IPS-15b (cell line): ENCODE data around the gene CGNL1.

Experiments used
- H3K27me3 ChIP-seq: one replicate; pipeline ENCODE4 v1.6.1; 2013; ENCODE audit warnings: low read length; ENCODE audit not compliant: control insufficient read depth, insufficient read depth
- H3K36me3 ChIP-seq: one replicate; pipeline ENCODE4 v1.6.1; 2013; ENCODE audit warnings: low read length; ENCODE audit not compliant: control insufficient read depth, insufficient read depth
- H3K4me1 ChIP-seq: one replicate; pipeline ENCODE4 v1.6.1; 2013; ENCODE audit warnings: mild to moderate bottlenecking, low read length; ENCODE audit not compliant: control insufficient read depth, insufficient read depth
- H3K4me3 ChIP-seq: one replicate; pipeline ENCODE4 v1.5.1; 2013; ENCODE audit warnings: low read depth, low read length
- H3K9ac ChIP-seq: one replicate; pipeline ENCODE4 v1.6.1; 2013; ENCODE audit warnings: low read depth, mild to moderate bottlenecking, low read length
- H3K9me3 ChIP-seq: one replicate; pipeline ENCODE4 v1.6.1; 2013; ENCODE audit warnings: mild to moderate bottlenecking, low read length; ENCODE audit not compliant: control insufficient read depth, insufficient read depth

CGNL1 gene

DNA sequence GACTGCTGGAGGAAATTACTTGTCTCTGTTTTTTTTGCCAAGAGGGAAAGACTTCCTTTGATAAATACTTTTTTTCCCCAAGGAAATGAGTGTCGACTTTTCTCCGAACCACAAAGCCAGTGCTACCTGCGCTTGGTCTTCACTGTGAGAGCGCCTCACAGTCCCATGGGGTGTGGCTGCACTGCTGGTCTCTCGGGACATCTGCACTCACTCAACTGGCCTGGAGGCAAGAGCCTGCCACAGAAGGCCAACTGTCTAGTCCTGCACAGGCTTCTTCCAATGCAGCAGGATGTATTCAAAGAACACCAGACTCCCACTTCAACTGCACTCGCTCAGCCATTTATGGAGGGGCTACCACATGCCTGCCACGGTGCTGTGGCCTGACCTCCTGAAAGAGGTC is 40.6 kb upstream of the CGNL1 start:
- H3K4me3 ChIP-seq = no peak overlapping the region
- no peaks in the 10 kb centered on the region for H3K9me3 ChIP-seq
- no peaks in the 10 kb centered on the region for H3K27me3 ChIP-seq
- no peaks in the 10 kb centered on the region for H3K36me3 ChIP-seq
- H3K9ac ChIP-seq = no peak overlapping the region
- H3K4me1 ChIP-seq = peaks cover 2% of the 10 kb centered on the region

DNA sequence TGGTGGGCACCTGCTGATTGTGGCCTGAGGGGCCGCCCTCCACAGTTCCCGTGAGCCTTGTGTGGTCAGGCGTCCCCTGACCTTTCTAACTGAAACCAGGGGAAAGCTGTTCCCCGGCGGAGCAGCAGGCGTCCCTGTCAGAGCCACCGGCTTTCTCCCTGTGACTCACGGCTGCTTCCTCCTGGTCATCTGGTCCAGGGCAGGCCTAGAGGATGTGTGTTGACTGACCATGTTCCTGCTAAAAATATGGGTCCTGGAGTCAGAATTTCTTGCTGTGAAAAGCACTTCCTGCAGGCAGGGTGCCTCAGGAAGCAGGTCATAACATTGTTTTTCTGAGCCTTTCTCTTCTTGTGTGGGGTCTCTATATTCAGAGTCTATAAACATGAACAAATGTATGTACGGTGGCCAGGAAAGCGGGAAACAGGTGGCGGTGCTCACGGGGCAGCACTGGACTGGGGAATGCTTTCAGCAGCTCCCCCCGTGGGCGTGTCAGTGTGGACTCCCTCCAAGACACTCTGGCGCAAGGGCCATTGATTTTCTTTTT is 38.4 kb upstream of the CGNL1 start:
- Histone ChIP-seq H3K36me3 (no peaks in the 10 kb centered on the region), H3K9me3 (no peaks in the 10 kb centered on the region), H3K4me3 (no peak overlapping the region), H3K27me3 (no peaks in the 10 kb centered on the region), H3K4me1 (peaks cover 2% of the 10 kb centered on the region), H3K9ac (no peak overlapping the region)

DNA sequence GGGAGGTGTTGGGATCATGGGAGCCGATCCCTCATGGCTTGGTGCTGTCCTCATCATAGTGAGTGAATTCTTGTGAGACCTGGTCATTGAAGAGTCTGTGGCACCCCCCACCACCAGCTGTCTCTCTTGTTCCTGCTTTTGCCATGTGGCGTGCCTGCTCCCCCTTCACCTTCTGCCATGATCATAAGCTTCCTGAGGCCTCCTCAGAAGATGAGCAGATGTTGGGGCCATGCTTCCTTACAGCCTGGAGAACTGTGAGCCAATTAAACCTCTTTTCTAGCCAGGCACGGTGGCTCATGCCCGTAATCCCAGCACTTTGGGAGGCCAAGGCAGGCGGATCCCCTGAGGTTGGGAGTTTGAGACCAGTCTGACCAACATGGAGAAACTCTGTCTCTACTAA is 37.0 kb upstream of the CGNL1 start:
- H3K4me3 ChIP-seq = no peak overlapping the region
- no peaks in the 10 kb centered on the region for H3K27me3 ChIP-seq
- peaks cover 2% of the 10 kb centered on the region for H3K4me1 ChIP-seq
- no peaks in the 10 kb centered on the region for H3K9me3 ChIP-seq
- H3K9ac ChIP-seq = no peak overlapping the region
- no peaks in the 10 kb centered on the region for H3K36me3 ChIP-seq

DNA sequence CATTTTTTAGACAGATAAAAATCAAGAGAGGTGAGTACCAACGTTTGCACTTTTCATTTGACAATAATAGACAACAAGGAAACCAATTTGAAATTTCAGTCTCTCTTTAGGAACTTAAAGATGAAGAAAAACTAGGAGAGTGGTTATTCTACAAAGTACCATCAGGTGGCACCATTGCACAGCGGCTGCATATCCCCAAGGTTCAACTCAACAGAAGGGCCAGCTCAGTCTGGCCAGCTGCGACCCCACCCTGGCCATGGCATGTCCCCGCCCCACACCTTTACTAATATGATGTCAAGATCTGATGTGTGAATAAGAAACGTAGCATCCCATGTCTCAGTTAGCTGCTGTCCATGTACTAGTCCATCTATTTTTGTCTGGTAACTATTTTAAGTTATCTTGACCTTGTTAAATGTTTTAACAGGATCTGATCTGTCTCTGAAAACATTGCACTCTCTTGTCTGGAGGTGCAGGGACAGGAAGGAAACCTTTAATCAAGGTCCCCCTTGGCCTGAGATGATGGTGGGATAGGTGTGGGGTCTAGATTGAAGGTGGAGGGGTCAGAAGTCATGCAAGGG is 35.5 kb upstream of the CGNL1 start:
- Histone ChIP-seq H3K36me3 (no peaks in the 10 kb centered on the region), H3K9ac (no peak overlapping the region), H3K4me1 (no peaks in the 10 kb centered on the region), H3K27me3 (no peaks in the 10 kb centered on the region), H3K9me3 (no peaks in the 10 kb centered on the region), H3K4me3 (no peak overlapping the region)

DNA sequence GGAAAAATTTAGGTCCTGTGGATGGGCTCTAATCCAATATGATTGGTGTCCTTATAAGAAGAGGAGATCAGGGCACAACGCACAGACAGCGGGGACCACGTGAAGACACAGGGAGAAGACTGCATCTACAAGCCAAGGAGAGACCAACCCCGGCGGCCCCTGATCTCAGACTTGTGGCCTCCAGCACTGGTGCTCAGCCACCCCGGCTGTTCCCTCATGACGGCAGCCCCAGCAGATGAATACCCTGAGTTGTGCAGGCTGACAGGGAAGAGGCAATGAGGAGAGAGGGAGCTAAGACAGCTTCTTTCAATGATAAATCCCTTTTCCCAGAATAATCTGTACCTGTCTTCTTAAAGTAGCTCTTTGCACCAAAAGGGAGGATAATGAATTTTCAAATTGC is 33.3 kb upstream of the CGNL1 start:
- no peaks in the 10 kb centered on the region for H3K9me3 ChIP-seq

DNA sequence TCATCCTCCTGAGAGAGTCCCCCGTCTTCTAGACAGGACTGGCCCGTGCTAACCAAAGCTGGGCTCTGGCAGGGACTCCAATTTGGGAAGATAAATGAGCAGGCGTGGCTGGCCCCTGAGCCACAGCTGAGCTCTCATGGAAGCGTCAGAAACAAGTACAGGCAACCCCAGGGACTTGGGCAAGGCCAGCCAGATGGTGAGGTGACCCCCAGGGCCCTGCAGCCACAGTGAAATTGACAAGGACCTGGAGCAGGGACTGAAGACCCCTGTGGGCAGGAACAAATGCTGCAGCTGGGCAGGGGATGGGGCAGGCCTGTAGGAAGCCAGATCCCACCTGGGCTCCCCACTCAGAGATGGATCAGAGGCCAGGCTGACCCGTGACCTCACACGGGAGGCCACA is 32.8 kb upstream of the CGNL1 start:
- Histone ChIP-seq H3K4me1 (no peaks in the 10 kb centered on the region), H3K9ac (no peak overlapping the region), H3K36me3 (no peaks in the 10 kb centered on the region), H3K9me3 (no peaks in the 10 kb centered on the region), H3K4me3 (no peak overlapping the region), H3K27me3 (no peaks in the 10 kb centered on the region)

More for the DNA sequence above, 33.3 kb upstream of the CGNL1 start:
- no peaks in the 10 kb centered on the region for H3K4me1 ChIP-seq
- no peaks in the 10 kb centered on the region for H3K27me3 ChIP-seq
- no peaks in the 10 kb centered on the region for H3K36me3 ChIP-seq
- no peak overlapping the region for H3K4me3 ChIP-seq
- H3K9ac ChIP-seq = no peak overlapping the region

DNA sequence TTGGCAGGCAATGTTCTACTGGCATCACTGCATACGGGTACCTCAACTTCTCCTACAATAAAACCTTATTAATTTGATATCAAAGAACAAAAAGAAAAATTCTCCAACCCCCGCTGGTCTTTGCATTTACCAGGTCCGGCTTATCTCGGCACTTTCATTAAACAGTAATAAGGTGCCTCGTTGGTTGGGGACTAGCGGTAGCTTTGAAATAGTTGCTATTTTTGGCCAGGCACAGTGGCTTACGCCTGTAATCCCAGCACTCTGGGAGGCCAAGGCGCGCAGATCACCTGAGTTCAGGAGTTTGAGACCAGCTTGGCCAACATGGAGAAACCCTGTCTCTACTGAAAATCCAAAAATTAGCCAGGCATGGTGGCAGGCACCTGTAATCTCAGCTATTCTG is 32.0 kb upstream of the CGNL1 start:
- Histone ChIP-seq H3K9ac (no peak overlapping the region), H3K36me3 (no peaks in the 10 kb centered on the region), H3K4me1 (no peaks in the 10 kb centered on the region), H3K27me3 (no peaks in the 10 kb centered on the region), H3K9me3 (no peaks in the 10 kb centered on the region), H3K4me3 (no peak overlapping the region)

DNA sequence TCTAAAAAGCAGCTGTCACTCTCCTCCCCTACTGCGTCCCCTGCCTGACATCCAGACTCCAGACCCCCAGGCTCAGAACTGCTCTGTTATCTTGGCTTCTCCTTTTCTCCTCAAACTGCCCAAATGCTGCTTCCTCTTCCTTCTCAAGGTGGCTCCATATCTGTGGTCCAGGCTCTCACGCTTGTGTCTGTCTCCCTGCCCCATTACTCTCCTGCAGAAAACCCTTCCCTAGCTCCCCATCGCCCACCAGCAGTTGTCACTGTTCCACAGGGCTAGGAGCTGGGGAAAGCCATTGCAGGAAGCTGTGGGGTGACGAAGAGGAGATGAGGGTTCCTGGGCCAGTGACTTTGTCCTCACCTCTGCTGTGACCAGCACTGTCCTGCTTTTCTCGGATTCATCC is 30.7 kb upstream of the CGNL1 start:
- H3K4me1 ChIP-seq = no peaks in the 10 kb centered on the region
- H3K9me3 ChIP-seq = no peaks in the 10 kb centered on the region
- H3K36me3 ChIP-seq = no peaks in the 10 kb centered on the region
- no peak overlapping the region for H3K9ac ChIP-seq
- H3K27me3 ChIP-seq = no peaks in the 10 kb centered on the region
- no peak overlapping the region for H3K4me3 ChIP-seq

DNA sequence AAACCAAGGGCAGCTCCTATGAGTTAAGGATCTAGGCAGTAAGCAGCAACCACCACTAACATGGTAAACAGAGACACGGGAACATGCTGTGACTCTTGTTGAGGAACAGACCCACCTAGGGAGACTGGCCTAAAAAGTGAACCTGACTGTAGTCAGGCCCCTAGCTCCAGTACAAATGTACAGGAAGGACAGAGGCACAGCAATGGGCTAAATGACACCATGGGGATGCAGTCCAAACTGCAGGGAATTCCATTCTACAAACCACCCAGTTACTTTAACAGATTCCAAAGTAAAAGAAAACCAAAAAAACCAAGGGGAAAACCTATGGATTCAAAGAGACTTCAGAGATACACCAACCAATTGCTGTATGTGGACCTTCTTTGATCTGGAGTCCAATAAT is 28.2 kb upstream of the CGNL1 start:
- Histone ChIP-seq H3K4me1 (peaks cover 3% of the 10 kb centered on the region), H3K4me3 (no peak overlapping the region), H3K9ac (no peak overlapping the region), H3K27me3 (no peaks in the 10 kb centered on the region), H3K36me3 (no peaks in the 10 kb centered on the region), H3K9me3 (no peaks in the 10 kb centered on the region)

DNA sequence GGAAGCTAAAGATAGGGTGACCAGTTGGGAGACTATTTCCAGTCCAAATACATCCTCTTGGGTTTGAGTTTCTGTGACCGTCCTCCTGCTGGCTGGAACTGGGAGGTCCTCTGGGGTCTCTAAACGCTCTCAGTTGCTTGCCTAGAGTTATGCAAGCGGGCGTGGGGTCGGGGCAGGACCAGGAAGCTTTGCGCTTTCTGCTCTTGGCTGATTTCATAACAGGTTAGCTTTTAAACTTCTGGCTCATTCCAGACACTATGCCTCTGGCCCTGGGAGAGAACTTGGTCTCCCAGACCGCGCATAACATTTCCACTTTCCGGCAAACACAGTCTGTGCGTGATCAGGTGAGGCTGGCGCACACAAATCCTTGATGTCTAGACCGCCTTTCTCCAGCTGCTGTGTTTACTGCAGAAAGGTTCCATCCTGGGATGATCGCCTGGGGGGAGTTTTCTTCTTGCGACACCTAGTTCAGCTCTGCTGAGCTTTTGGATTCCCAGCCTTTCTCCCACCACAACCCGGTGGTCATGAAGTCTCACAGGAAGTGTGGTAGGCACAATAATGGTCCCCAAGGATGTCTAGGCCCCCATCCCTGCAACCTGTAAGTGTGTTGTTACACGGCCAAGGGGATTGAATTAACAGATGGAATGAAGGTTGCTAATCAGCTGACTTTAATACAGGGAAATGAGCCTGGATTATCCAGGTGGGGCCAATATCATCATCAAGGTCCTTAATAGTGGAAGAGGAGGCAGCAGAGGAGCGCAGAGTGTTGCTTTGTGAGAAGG is 23.6 kb upstream of the CGNL1 start:
- Histone ChIP-seq H3K9ac (no peak overlapping the region), H3K9me3 (no peaks in the 10 kb centered on the region)

DNA sequence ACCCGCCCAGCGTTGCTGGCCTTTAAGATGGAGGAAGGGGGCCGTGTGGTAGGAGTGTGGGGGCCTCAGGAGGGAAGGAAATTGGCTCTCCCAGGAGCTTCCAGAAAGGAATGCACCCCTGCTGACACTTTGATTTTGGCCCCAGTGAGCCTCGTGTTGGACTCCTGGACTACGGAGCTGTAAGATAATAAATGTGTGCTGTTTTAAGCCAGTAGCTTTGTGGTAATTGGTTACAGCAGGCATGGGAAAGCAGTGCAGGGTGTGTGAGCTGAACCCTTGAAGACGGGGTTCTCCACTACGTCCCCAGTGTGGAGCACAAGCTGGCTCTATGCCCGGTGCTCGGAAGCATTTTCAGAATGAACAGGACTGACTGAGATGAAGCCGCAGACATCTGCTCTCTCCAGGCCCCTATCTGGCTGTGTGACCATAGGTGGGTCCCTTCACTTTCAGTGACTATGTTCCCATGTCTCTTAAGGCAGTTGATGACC is 22.9 kb upstream of the CGNL1 start:
- Histone ChIP-seq H3K9me3 (no peaks in the 10 kb centered on the region), H3K4me3 (no peak overlapping the region), H3K36me3 (no peaks in the 10 kb centered on the region), H3K9ac (no peak overlapping the region), H3K4me1 (peaks cover 20% of the 10 kb centered on the region), H3K27me3 (no peaks in the 10 kb centered on the region)

More for the DNA sequence above, 23.6 kb upstream of the CGNL1 start:
- Histone ChIP-seq H3K36me3 (no peaks in the 10 kb centered on the region), H3K27me3 (no peaks in the 10 kb centered on the region), H3K4me1 (peaks cover 20% of the 10 kb centered on the region), H3K4me3 (no peak overlapping the region)
